SU-DHL-6 (cell line): ENCODE measurements around the gene AVPR2.

Source experiments
- EZH2phosphoT487 ChIP-seq: fragments of 200-600 bp; sonication (generic), shearing (Covaris generic); conservative IDR thresholded peaks from 2 replicates; pipeline ENCODE4 v1.6.1; 2018; ENCODE audit warnings: mild to moderate bottlenecking, antibody characterized with exemption, low read length, moderate library complexity, mixed read lengths
- TF ChIP-seq, protein P1 (sequence below): fragments of 200-600 bp; sonication (generic); IDR thresholded peaks from one replicate; pipeline ENCODE4 v1.5.1; 2017; ENCODE audit warnings: antibody characterized with exemption, mild to moderate bottlenecking, low read length, moderate library complexity; ENCODE audit not compliant: insufficient read depth, poor library complexity, severe bottlenecking

DNA sequence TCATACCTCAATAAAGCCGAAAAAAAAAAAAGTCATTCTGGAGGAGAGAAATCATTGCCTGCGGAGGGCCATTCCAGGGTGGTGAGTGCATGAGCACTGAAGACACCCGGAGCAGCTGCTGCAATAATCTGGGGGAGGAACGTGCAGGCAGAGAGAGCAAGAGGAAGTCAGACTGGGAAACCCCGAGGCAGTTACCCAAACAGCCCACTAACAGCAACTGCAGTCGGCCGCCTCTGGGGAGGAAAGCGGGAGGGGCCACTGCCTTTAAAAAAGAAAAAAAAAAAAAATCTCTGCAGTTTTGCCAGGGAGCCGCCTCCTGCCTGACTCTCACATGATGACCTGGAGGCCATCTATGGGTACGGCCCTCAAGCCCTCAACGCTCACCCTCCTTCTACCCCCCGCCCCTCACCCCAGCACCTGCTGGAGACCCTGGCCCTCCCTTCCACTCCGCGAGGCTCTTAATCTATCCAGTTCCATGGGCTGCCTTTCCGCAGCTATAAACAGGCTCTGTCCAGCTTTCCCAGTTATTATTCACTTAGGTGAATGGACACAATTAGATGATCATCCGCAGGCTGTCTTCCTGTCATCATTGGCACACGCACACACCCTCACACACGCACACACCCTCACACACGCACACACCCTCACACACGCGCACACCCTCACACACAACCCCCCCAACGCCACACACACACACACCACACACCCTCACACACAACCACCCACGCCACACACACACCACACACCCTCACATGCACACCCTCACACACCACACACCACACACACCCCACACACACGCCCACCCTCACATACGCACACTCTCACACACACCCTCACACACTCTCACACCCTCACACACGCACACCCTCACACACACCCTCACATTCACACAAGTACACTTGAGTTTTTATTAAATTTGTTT lies 3.4 kb upstream of the AVPR2 start:
- TF ChIP-seq, protein P1, sequence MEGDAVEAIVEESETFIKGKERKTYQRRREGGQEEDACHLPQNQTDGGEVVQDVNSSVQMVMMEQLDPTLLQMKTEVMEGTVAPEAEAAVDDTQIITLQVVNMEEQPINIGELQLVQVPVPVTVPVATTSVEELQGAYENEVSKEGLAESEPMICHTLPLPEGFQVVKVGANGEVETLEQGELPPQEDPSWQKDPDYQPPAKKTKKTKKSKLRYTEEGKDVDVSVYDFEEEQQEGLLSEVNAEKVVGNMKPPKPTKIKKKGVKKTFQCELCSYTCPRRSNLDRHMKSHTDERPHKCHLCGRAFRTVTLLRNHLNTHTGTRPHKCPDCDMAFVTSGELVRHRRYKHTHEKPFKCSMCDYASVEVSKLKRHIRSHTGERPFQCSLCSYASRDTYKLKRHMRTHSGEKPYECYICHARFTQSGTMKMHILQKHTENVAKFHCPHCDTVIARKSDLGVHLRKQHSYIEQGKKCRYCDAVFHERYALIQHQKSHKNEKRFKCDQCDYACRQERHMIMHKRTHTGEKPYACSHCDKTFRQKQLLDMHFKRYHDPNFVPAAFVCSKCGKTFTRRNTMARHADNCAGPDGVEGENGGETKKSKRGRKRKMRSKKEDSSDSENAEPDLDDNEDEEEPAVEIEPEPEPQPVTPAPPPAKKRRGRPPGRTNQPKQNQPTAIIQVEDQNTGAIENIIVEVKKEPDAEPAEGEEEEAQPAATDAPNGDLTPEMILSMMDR, result no peak
- no peak for TF ChIP-seq EZH2phosphoT487
